HG03432 (cell line): ENCODE results near the gene MAML2.

ENCODE experiments used
- ATAC-seq: cut with Tn5 transposase; IDR thresholded peaks from one replicate; pipeline ENCODE4 v1.9.1; 2021; ENCODE audit warnings: mild to moderate bottlenecking, moderate library complexity; ENCODE audit not compliant: unreplicated experiment

The MAML2 gene

DNA sequence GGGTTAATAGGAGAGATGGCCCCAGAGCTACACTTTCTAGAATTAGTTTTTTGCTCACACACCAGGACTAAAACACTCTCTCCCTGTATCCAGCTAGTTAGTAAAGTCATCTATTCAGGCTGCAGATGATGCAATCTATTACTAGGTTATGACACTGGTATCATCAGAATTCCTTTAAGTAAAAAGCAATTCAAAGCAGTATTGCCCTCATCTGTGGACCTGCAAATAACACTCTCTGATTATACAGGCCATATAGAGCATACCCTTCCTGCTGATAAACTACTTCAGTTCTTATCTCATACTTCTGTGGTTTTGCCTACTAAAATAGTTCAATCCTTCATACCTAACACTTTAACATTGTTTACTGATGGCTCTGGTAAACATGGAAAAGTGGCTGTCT is 405.6 kb downstream of the MAML2 start:
- ATAC-seq: no peak

GRCh38 chr11:95933594-95933993 is 409.4 kb downstream of the MAML2 start:
- ATAC-seq: no peak

DNA sequence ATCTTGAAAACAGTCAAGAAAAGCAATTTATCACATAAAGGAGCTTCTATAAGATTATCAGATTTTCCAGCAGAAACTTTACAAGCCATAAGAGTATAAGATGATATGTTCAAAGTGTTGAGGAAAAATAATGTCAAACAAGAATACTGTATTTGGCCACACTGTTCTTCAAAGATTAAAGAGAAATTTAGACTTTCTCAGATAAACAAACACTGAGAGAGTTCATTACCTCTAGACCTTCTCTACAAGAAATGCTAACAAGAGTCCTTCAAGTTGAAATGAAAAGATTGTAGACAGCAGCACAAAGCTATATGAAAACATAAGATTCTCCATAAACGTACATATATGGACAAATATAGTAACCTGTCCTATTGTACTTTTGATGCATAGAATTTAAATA is 411.1 kb downstream of the MAML2 start:
- ATAC-seq: no peak

GRCh38 chr11:95930948-95931347 is 412.0 kb downstream of the MAML2 start:
- no peak for ATAC-seq

DNA sequence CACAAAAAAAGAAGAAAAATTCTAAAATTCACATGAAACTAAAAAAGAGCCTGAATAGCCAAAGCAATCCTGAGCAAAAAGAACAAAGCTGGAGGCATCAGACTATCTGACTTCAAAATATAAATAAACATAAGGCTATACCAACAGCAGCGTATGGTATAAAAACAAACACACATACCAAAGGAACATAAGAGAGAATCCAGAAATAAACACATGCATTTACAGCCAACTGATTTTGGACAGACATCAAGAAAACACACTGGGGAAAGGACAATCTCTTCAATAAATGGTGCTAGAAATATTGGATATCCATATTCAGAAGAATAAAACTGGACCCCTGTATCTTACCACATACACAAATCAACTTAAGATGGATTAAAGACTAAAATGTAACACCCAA is 416.3 kb downstream of the MAML2 start:
- ATAC-seq: no peak
